OCI-M2 (cell line): ENCODE measurements around the gene LGALS13.

Experiments used
- DNase-seq: peaks from one replicate; lab custom pipeline; 2025; ENCODE audit not compliant: unreplicated experiment; lab: John Stamatoyannopoulos, UW

Gene LGALS13

GRCh38 chr19:39602224-39602623 lies at the start of gene LGALS13:
LGALS13 (plus strand) TSS chr19:39602524; CDS start chr19:39602569, 45 bp downstream.
- DNase-seq = no peak

GRCh38 chr19:39553082-39553652 lies 49.2 kb upstream of the LGALS13 start:
- DNase-seq = no peak

GRCh38 chr19:39554701-39555311 lies 47.5 kb upstream of the LGALS13 start:
- no peak for DNase-seq

GRCh38 chr19:39555883-39556282 lies 46.4 kb upstream of the LGALS13 start:
- DNase-seq = no peak

GRCh38 chr19:39557811-39558623 lies 44.3 kb upstream of the LGALS13 start:
- DNase-seq = no peak

GRCh38 chr19:39558624-39559117 lies 43.7 kb upstream of the LGALS13 start:
- no peak for DNase-seq

GRCh38 chr19:39563408-39563807 lies 38.9 kb upstream of the LGALS13 start:
- no peak for DNase-seq

GRCh38 chr19:39566064-39566463 lies 36.3 kb upstream of the LGALS13 start:
- no peak for DNase-seq

GRCh38 chr19:39568604-39569003 lies 33.7 kb upstream of the LGALS13 start:
- no peak for DNase-seq

GRCh38 chr19:39582442-39582841 lies 19.9 kb upstream of the LGALS13 start:
- no peak for DNase-seq

GRCh38 chr19:39582891-39583625 lies 19.3 kb upstream of the LGALS13 start:
- DNase-seq = no peak

GRCh38 chr19:39587496-39587895 lies 14.8 kb upstream of the LGALS13 start:
- no peak for DNase-seq

GRCh38 chr19:39588066-39588465 lies 14.3 kb upstream of the LGALS13 start:
- no peak for DNase-seq

- DNase-seq = no peak
Measured at GRCh38 chr19:39590265-39590664, 12.1 kb upstream of the LGALS13 start.

GRCh38 chr19:39592381-39592780 lies 9.9 kb upstream of the LGALS13 start:
- no peak for DNase-seq

- DNase-seq = no peak
Measured at GRCh38 chr19:39595950-39596349, 6.4 kb upstream of the LGALS13 start.

- DNase-seq = no peak
Measured at GRCh38 chr19:39596911-39597310, 5.4 kb upstream of the LGALS13 start.

- DNase-seq = no peak
Measured at GRCh38 chr19:39599116-39599515, 3.2 kb upstream of the LGALS13 start.

GRCh38 chr19:39603825-39604224 lies 1.5 kb downstream of the LGALS13 start:
- DNase-seq = no peak

GRCh38 chr19:39607021-39607420 lies 4.7 kb downstream of the LGALS13 start:
- DNase-seq = no peak

GRCh38 chr19:39607561-39607960 lies 5.2 kb downstream of the LGALS13 start:
- DNase-seq = no peak
